ENCODE data around the gene FBN2. TPM values are rescaled to one million over a fixed set of nuclear protein-coding genes. Genes with fewer than 3 reads are reported as not detected.

Gene FBN2
- total and polyA plus RNA-seq, 9 of the 15 experiments (the other 6 are each of a cell fraction or from before 2014, with no cell fraction given) = 0.01 to 0.09 TPM; not detected in 7

- no peak overlapping the region for H3K4me3 ChIP-seq
- no peaks in the 10 kb centered on the region for H3K27me3 ChIP-seq (ENCODE audit: control insufficient read depth in 2 of 2, insufficient read depth in 2 of 2, low read length in 2 of 2)
- no peaks in the 10 kb centered on the region for H3K9me1 ChIP-seq (ENCODE audit: control insufficient read depth, insufficient read depth, low read length)
- WGBS (ENCODE audit: insufficient coverage, low coverage, missing lambda C conversion rate) = 4% methylated on average over 3 of the region's 3 CpGs
- H3K27ac ChIP-seq (ENCODE audit: extremely low read depth, low read depth, low read length) = no peak overlapping the region
- H4K20me1 ChIP-seq (replicated peaks; ENCODE audit: control insufficient read depth, insufficient read depth, low read length) = no peaks in the 10 kb centered on the region
- ATAC-seq (no peak), FAIRE-seq (no peak), DNase-seq (ENCODE audit: extremely low read depth in 1 of 4, low spot score in 3 of 4) (no peak)
- ChIA-PET CTCF (ENCODE audit: low intra/inter-chr PET ratio) (no interaction called here), POLR2A (no interaction called here)
- no peaks in the 10 kb centered on the region for H3K79me2 ChIP-seq (ENCODE audit: control insufficient read depth, insufficient read depth, low read length)
- TF ChIP-seq ZNF316 (IDR thresholded peaks at IDR 0.05) (peak; percentile 62), C11orf30 (IDR thresholded peaks at IDR 0.05; ENCODE audit: low read depth) (peak; percentile 36; the same call in 1 of the 2 replicates), GATA2 (CRISPR knock-in tag; IDR thresholded peaks at IDR 0.05) (no peak), MAFK (IDR thresholded peaks at IDR 0.05; ENCODE audit: low read length) (peak; percentile 48; the same call in 1 of the 2 replicates), MAFF (IDR thresholded peaks at IDR 0.05; ENCODE audit: low read length) (peak; percentile 61)
- no peak overlapping the region for H2AFZ ChIP-seq (ENCODE audit: low read depth, low read length)
- no peaks in the 10 kb centered on the region for H3K9me3 ChIP-seq (replicated peaks; ENCODE audit: control insufficient read depth, insufficient read depth, low read depth, low read length)
- H3K4me2 ChIP-seq (ENCODE audit: insufficient read depth, low read length) = no peak overlapping the region
- intact Hi-C loops (cut with micrococcal nuclease) (no loop called here), in situ Hi-C loops (cut with MboI) (no loop called here)
- no peaks in the 10 kb centered on the region for H3K36me3 ChIP-seq (ENCODE audit: control insufficient read depth, insufficient read depth, low read length)
- no TSS peak for BruUV-seq (replicated peaks)
- no peaks in the 10 kb centered on the region for H3K4me1 ChIP-seq (replicated peaks in 1 of 2; ENCODE audit: control insufficient read depth in 2 of 2, insufficient read depth in 2 of 2, low read length in 2 of 2)
- no peak overlapping the region for H3K9ac ChIP-seq (ENCODE audit: insufficient read depth in 1 of 2, low read depth in 2 of 2, low read length in 2 of 2)
Measured at GRCh38 chr5:128329386-128329939, 208.6 kb downstream of the FBN2 start.

DNA sequence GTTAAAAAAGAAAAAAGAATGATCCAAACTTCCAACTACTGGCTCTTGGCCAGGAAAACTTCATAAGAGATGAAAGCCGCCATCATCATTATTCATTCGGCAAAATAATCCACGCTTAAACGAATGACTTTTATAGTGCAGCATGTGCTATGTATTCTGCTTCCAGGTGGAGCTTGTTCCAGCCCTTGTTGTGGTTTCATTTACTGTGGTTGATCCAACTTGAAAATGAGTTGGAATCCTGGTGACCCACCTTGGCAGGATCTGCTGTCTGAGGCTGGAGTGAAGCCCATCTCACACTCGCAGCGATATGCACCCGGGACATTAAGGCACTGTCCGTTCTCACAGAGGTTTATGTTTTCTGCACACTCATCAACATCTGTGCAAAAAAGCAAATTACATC, 209.6 kb downstream of the FBN2 start:
- H4K20me1 ChIP-seq (replicated peaks; ENCODE audit: control insufficient read depth, insufficient read depth, low read length) = no peaks in the 10 kb centered on the region
- DNase-seq (ENCODE audit: extremely low read depth in 1 of 4, low spot score in 3 of 4) (no peak), ATAC-seq (no peak), FAIRE-seq (no peak)
- no peaks in the 10 kb centered on the region for H3K27me3 ChIP-seq (ENCODE audit: control insufficient read depth in 2 of 2, insufficient read depth in 2 of 2, low read length in 2 of 2)
- 0% methylated on average over 8 of the region's 8 CpGs for WGBS (ENCODE audit: insufficient coverage, low coverage, missing lambda C conversion rate)
- no peak overlapping the region for H3K4me2 ChIP-seq (ENCODE audit: insufficient read depth, low read length)
- in situ Hi-C loops (cut with MboI) (no loop called here), intact Hi-C loops (cut with micrococcal nuclease) (no loop called here)
- H3K79me2 ChIP-seq (ENCODE audit: control insufficient read depth, insufficient read depth, low read length) = no peaks in the 10 kb centered on the region
- no peaks in the 10 kb centered on the region for H3K36me3 ChIP-seq (ENCODE audit: control insufficient read depth, insufficient read depth, low read length)
- ChIA-PET POLR2A (no interaction called here), CTCF (ENCODE audit: low intra/inter-chr PET ratio) (no interaction called here)
- H2AFZ ChIP-seq (ENCODE audit: low read depth, low read length) = no peak overlapping the region
- H3K4me1 ChIP-seq (replicated peaks in 1 of 2; ENCODE audit: control insufficient read depth in 2 of 2, insufficient read depth in 2 of 2, low read length in 2 of 2) = no peaks in the 10 kb centered on the region
- no peak overlapping the region for H3K27ac ChIP-seq (ENCODE audit: extremely low read depth, low read depth, low read length)
- no peaks in the 10 kb centered on the region for H3K9me1 ChIP-seq (ENCODE audit: control insufficient read depth, insufficient read depth, low read length)
- no TSS peak for BruUV-seq (replicated peaks)
- no peaks in the 10 kb centered on the region for H3K9me3 ChIP-seq (replicated peaks; ENCODE audit: control insufficient read depth, insufficient read depth, low read depth, low read length)
- H3K9ac ChIP-seq (ENCODE audit: insufficient read depth in 1 of 2, low read depth in 2 of 2, low read length in 2 of 2) = no peak overlapping the region
- H3K4me3 ChIP-seq = no peak overlapping the region
- TF ChIP-seq ZNF23 (CRISPR knock-in tag; IDR thresholded peaks at IDR 0.05) (no peak), ZFPM2 (CRISPR knock-in tag; IDR thresholded peaks at IDR 0.05) (no peak), ZC3H11A (IDR thresholded peaks at IDR 0.05; ENCODE audit: low read depth, low read length) (no peak), RBM17 (IDR thresholded peaks at IDR 0.05; ENCODE audit: borderline replicate concordance, low read depth, low read length) (no peak)
- TF ChIP-seq, protein P1, sequence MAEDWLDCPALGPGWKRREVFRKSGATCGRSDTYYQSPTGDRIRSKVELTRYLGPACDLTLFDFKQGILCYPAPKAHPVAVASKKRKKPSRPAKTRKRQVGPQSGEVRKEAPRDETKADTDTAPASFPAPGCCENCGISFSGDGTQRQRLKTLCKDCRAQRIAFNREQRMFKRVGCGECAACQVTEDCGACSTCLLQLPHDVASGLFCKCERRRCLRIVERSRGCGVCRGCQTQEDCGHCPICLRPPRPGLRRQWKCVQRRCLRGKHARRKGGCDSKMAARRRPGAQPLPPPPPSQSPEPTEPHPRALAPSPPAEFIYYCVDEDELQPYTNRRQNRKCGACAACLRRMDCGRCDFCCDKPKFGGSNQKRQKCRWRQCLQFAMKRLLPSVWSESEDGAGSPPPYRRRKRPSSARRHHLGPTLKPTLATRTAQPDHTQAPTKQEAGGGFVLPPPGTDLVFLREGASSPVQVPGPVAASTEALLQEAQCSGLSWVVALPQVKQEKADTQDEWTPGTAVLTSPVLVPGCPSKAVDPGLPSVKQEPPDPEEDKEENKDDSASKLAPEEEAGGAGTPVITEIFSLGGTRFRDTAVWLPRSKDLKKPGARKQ (CRISPR knock-in tag; IDR thresholded peaks at IDR 0.05) = no peak
- TF ChIP-seq, protein P2, sequence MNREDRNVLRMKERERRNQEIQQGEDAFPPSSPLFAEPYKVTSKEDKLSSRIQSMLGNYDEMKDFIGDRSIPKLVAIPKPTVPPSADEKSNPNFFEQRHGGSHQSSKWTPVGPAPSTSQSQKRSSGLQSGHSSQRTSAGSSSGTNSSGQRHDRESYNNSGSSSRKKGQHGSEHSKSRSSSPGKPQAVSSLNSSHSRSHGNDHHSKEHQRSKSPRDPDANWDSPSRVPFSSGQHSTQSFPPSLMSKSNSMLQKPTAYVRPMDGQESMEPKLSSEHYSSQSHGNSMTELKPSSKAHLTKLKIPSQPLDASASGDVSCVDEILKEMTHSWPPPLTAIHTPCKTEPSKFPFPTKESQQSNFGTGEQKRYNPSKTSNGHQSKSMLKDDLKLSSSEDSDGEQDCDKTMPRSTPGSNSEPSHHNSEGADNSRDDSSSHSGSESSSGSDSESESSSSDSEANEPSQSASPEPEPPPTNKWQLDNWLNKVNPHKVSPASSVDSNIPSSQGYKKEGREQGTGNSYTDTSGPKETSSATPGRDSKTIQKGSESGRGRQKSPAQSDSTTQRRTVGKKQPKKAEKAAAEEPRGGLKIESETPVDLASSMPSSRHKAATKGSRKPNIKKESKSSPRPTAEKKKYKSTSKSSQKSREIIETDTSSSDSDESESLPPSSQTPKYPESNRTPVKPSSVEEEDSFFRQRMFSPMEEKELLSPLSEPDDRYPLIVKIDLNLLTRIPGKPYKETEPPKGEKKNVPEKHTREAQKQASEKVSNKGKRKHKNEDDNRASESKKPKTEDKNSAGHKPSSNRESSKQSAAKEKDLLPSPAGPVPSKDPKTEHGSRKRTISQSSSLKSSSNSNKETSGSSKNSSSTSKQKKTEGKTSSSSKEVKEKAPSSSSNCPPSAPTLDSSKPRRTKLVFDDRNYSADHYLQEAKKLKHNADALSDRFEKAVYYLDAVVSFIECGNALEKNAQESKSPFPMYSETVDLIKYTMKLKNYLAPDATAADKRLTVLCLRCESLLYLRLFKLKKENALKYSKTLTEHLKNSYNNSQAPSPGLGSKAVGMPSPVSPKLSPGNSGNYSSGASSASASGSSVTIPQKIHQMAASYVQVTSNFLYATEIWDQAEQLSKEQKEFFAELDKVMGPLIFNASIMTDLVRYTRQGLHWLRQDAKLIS (CRISPR knock-in tag; IDR thresholded peaks at IDR 0.05) = no peak
